HEK293 (cell line): ENCODE data around the gene EIF2B2.
A peak's percentile ranks its signal among the peaks of the same experiment; 100 is the strongest.

Experiments
- KLF7 ChIP-seq: fragments of 450-650 bp; formaldehyde crosslinking; IDR thresholded peaks from 2 replicates; pipeline ENCODE4 v1.5.1; 2016; ENCODE audit warnings: missing biosample characterization, missing genetic modification characterization, borderline replicate concordance
- SCRT1 ChIP-seq: fragments of 450-650 bp; formaldehyde crosslinking; IDR thresholded peaks from 2 replicates; pipeline ENCODE4 v1.5.1; 2016; ENCODE audit warnings: missing biosample characterization, missing genetic modification characterization, borderline replicate concordance
- ZFP37 ChIP-seq: fragments of 450-650 bp; formaldehyde crosslinking; IDR thresholded peaks from 2 replicates; pipeline ENCODE4 v1.5.1; 2016; ENCODE audit warnings: missing biosample characterization, missing genetic modification characterization
- ZNF184 ChIP-seq: fragments of 450-650 bp; IDR thresholded peaks from 2 replicates; pipeline ENCODE4 v1.5.1; 2018; ENCODE audit warnings: missing biosample characterization, mild to moderate bottlenecking, missing genetic modification characterization
- ZNF311 ChIP-seq: fragments of 450-650 bp; formaldehyde crosslinking; IDR thresholded peaks from 2 replicates; pipeline ENCODE4 v1.5.1; 2017; ENCODE audit warnings: missing biosample characterization, missing genetic modification characterization, borderline replicate concordance
- ZNF350 ChIP-seq: fragments of 450-650 bp; formaldehyde crosslinking; IDR thresholded peaks from 2 replicates; pipeline ENCODE4 v1.5.0; 2017; ENCODE audit warnings: missing biosample characterization, mild to moderate bottlenecking, missing genetic modification characterization
- ZNF629 ChIP-seq: fragments of 450-650 bp; formaldehyde crosslinking; IDR thresholded peaks from 2 replicates; pipeline ENCODE4 v1.5.1; 2017; ENCODE audit warnings: missing biosample characterization, missing genetic modification characterization
- ZNF704 ChIP-seq: fragments of 450-650 bp; formaldehyde crosslinking; IDR thresholded peaks from 2 replicates; pipeline ENCODE4 v1.5.1; 2016; ENCODE audit warnings: missing biosample characterization, missing genetic modification characterization
- ZSCAN30 ChIP-seq: fragments of 450-650 bp; IDR thresholded peaks from 2 replicates; pipeline ENCODE4 v1.5.1; 2018; ENCODE audit warnings: missing biosample characterization, mild to moderate bottlenecking, missing genetic modification characterization, moderate library complexity
- TF ChIP-seq, protein P1 (sequence below): fragments of 450-650 bp; formaldehyde crosslinking; IDR thresholded peaks from 2 replicates; pipeline ENCODE4 v1.5.1; 2016; ENCODE audit warnings: missing biosample characterization, missing genetic modification characterization
- TF ChIP-seq, protein P2 (sequence below): fragments of 450-650 bp; formaldehyde crosslinking; IDR thresholded peaks from 2 replicates; pipeline ENCODE4 v1.5.1; 2016; ENCODE audit warnings: missing biosample characterization, missing genetic modification characterization
- TF ChIP-seq, protein P3 (sequence below): fragments of 450-650 bp; formaldehyde crosslinking; IDR thresholded peaks from 2 replicates; pipeline ENCODE4 v1.5.1; 2016; ENCODE audit warnings: missing biosample characterization, missing genetic modification characterization

DNA sequence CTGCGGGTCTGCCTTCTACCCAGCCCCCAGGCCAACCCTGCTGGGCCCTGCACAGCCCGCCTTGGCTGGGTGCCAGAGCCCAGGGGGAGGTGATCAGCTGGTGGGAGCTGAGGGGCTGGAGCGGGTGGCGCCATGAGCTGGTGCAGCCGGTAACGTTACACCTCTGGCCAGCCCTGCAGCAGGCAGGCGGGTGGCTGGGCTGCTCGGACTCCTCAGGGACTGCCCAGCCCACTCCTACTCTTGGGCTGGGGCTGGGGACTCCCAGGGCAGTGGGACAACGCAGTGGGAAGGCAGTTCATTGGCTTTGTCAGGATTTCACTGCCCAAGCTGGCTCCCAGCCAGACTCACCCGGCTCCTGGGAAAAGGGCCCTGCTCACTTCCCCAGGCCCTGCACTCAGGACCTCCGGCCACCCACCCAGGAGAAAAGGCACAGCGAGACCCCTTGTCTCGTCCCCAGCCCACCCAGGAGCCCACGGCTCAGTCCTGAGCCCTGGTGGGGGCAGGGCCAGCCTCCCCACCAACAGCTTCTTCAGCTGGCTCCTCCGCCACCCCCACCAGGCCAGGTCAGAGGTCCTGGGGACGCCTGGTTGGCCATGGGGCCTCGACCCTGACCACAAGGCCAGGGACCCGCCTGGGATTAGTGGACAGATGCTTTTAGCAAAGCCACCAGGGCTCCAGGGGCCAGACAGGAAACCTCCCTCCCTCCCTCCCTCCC lies 48.3 kb upstream of the EIF2B2 start:
- TF ChIP-seq, protein P1, sequence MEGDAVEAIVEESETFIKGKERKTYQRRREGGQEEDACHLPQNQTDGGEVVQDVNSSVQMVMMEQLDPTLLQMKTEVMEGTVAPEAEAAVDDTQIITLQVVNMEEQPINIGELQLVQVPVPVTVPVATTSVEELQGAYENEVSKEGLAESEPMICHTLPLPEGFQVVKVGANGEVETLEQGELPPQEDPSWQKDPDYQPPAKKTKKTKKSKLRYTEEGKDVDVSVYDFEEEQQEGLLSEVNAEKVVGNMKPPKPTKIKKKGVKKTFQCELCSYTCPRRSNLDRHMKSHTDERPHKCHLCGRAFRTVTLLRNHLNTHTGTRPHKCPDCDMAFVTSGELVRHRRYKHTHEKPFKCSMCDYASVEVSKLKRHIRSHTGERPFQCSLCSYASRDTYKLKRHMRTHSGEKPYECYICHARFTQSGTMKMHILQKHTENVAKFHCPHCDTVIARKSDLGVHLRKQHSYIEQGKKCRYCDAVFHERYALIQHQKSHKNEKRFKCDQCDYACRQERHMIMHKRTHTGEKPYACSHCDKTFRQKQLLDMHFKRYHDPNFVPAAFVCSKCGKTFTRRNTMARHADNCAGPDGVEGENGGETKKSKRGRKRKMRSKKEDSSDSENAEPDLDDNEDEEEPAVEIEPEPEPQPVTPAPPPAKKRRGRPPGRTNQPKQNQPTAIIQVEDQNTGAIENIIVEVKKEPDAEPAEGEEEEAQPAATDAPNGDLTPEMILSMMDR (tag by site-specific recombination): no peak
- no peak for TF ChIP-seq KLF7 (tag by site-specific recombination)
- TF ChIP-seq ZNF704: no peak
- TF ChIP-seq ZSCAN30: peak; percentile 55; the same call in 1 of the 2 replicates
- TF ChIP-seq ZFP37 (tag by site-specific recombination): no peak
- TF ChIP-seq ZNF629 (tag by site-specific recombination): no peak
- TF ChIP-seq, protein P2, sequence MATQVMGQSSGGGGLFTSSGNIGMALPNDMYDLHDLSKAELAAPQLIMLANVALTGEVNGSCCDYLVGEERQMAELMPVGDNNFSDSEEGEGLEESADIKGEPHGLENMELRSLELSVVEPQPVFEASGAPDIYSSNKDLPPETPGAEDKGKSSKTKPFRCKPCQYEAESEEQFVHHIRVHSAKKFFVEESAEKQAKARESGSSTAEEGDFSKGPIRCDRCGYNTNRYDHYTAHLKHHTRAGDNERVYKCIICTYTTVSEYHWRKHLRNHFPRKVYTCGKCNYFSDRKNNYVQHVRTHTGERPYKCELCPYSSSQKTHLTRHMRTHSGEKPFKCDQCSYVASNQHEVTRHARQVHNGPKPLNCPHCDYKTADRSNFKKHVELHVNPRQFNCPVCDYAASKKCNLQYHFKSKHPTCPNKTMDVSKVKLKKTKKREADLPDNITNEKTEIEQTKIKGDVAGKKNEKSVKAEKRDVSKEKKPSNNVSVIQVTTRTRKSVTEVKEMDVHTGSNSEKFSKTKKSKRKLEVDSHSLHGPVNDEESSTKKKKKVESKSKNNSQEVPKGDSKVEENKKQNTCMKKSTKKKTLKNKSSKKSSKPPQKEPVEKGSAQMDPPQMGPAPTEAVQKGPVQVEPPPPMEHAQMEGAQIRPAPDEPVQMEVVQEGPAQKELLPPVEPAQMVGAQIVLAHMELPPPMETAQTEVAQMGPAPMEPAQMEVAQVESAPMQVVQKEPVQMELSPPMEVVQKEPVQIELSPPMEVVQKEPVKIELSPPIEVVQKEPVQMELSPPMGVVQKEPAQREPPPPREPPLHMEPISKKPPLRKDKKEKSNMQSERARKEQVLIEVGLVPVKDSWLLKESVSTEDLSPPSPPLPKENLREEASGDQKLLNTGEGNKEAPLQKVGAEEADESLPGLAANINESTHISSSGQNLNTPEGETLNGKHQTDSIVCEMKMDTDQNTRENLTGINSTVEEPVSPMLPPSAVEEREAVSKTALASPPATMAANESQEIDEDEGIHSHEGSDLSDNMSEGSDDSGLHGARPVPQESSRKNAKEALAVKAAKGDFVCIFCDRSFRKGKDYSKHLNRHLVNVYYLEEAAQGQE (tag by site-specific recombination): no peak
- TF ChIP-seq ZNF184 (tag by site-specific recombination): 0 out of 2 replicates have a peak, but pooled peaks have one; percentile 57
- TF ChIP-seq ZNF311 (tag by site-specific recombination): no peak
- no peak for TF ChIP-seq ZNF350 (tag by site-specific recombination)
- no peak for TF ChIP-seq SCRT1
- TF ChIP-seq, protein P3, sequence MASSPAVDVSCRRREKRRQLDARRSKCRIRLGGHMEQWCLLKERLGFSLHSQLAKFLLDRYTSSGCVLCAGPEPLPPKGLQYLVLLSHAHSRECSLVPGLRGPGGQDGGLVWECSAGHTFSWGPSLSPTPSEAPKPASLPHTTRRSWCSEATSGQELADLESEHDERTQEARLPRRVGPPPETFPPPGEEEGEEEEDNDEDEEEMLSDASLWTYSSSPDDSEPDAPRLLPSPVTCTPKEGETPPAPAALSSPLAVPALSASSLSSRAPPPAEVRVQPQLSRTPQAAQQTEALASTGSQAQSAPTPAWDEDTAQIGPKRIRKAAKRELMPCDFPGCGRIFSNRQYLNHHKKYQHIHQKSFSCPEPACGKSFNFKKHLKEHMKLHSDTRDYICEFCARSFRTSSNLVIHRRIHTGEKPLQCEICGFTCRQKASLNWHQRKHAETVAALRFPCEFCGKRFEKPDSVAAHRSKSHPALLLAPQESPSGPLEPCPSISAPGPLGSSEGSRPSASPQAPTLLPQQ (tag by site-specific recombination): peak; percentile 84
